ENCODE results near the gene FADS1. TPM values are rescaled to one million over a fixed set of nuclear protein-coding genes. Genes with fewer than 3 reads are reported as not detected.

FADS1 gene
- total and polyA plus RNA-seq, 2 donors (not counting 3 experiments of a cell fraction or from before 2014, with no cell fraction given): 110 to 121 TPM

DNA sequence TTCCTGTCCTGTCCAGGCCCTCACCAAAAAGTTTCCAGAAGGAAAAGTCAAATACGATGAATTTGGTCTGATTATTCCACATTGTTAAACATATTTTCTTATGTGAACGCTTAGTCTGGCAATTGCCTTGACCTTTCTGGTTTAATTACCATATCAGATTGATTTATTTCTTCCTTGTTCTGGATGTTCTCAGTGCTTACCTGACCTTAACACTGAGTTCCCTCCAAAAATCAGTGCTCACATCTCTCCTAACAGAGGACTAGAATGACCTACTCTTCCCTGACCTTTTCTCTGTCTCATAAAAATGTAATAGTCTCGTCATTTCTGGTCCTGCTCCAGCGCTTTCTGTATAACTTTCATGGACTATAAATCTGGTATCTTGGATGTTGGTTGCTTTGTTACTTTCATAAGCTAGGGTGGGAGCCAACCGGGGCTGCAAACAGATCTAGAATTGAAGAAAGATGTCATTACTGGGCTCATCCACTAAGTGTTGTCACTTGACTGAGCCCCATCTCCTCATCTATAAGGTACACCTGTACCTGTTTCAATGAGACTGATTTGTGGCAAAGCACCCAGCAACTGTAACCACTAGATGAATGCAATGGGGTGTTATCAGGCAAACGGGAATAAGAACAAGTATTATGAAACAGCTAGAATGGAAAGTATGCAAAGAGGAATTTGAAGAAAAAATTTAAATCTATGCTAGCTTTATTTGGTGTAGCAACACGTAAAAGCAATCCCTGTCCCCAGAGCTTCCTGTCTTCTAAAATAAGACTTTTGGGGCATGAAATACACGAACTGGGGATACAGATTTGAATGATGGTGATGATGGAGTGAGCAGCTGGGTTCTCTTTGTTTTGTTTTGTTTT is 13.7 kb upstream of the FADS1 start:
- dilution Hi-C loops (cut with MboI; ENCODE audit: extremely low pct_ligation_motif_present, low sequenced_read_pairs) (no loop called here), intact Hi-C loops (cut with micrococcal nuclease) (no loop called here)
- TSS peak; percentile 8 for BruUV-seq (replicated peaks)
- Histone ChIP-seq H3K4me2 (ENCODE audit: insufficient read depth, low read length) (peak overlapping the region; percentile 77), H3K27me3 (ENCODE audit: control insufficient read depth in 2 of 2, insufficient read depth in 2 of 2, low read length in 2 of 2) (no peaks in the 10 kb centered on the region), H3K4me1 (ENCODE audit: control insufficient read depth, extremely low read depth, insufficient read depth, low read length) (peaks cover 66% of the 10 kb centered on the region), H2AFZ (ENCODE audit: low read depth, low read length) (no peak overlapping the region), H3K9me1 (replicated peaks; ENCODE audit: control insufficient read depth, extremely low read depth, insufficient read depth, low read length) (no peaks in the 10 kb centered on the region), H3K36me3 (ENCODE audit: control insufficient read depth in 2 of 2, extremely low read depth in 1 of 2, insufficient read depth in 2 of 2, low read length in 2 of 2) (no peaks in the 10 kb centered on the region), H3K27ac (ENCODE audit: insufficient read depth, low read depth, low read length) (peak overlapping the region; percentile 10), H3K79me2 (ENCODE audit: control insufficient read depth, insufficient read depth, low read length) (peaks cover 67% of the 10 kb centered on the region), H4K20me1 (replicated peaks; ENCODE audit: control insufficient read depth, extremely low read depth, insufficient read depth, low read length) (peaks cover 4% of the 10 kb centered on the region), H3K9me3 (replicated peaks; ENCODE audit: control insufficient read depth, insufficient read depth, low read length) (no peaks in the 10 kb centered on the region), H3K9ac (replicated peaks; ENCODE audit: extremely low read depth, insufficient read depth, low read length) (peak overlapping the region; percentile 43), H3K4me3 (replicated peaks in 1 of 3; ENCODE audit: insufficient read depth in 1 of 3, low read depth in 1 of 3, low read length in 3 of 3) (peak overlapping the region; percentile 69 to 93 (median 76))
- no peak for DNase-seq (ENCODE audit: low read depth, low spot score)
- ChIA-PET POLR2A (interaction anchor here (1.8 to 4.3 kb wide), 2 partner anchors 14 to 34 kb away, joined by 4 to 36 read pairs; partner anchors contain the start of gene FADS1), CTCF (interaction anchor here (0.9 to 3.6 kb wide), 8 partner anchors 10 to 278 kb away, joined by 3 to 50 read pairs (median 6); partner anchors contain the start of gene FADS1)
- peak; percentile 80 for FAIRE-seq
- TF ChIP-seq JUN (IDR thresholded peaks at IDR 0.05; ENCODE audit: borderline replicate concordance, insufficient read depth, insufficient read length, low read depth) (no peak), MYC (IDR thresholded peaks at IDR 0.05; ENCODE audit: low read depth, low read length) (no peak), GATA2 (IDR thresholded peaks at IDR 0.05; ENCODE audit: insufficient read depth, insufficient read length, low read depth, low read length) (no peak), FOS (IDR thresholded peaks at IDR 0.05; ENCODE audit: borderline replicate concordance, insufficient read depth, low read length) (no peak), POLR2AphosphoS5 (IDR thresholded peaks at IDR 0.05; ENCODE audit: insufficient read depth, low read depth, low read length) (no peak), EZH2 (IDR thresholded peaks at IDR 0.05; ENCODE audit: borderline replicate concordance, low read depth, low read length, severe bottlenecking) (no peak), POLR2A (IDR thresholded peaks at IDR 0.05; ENCODE audit: low read depth, low read length) (no peak)
- TF ChIP-seq, protein P1, sequence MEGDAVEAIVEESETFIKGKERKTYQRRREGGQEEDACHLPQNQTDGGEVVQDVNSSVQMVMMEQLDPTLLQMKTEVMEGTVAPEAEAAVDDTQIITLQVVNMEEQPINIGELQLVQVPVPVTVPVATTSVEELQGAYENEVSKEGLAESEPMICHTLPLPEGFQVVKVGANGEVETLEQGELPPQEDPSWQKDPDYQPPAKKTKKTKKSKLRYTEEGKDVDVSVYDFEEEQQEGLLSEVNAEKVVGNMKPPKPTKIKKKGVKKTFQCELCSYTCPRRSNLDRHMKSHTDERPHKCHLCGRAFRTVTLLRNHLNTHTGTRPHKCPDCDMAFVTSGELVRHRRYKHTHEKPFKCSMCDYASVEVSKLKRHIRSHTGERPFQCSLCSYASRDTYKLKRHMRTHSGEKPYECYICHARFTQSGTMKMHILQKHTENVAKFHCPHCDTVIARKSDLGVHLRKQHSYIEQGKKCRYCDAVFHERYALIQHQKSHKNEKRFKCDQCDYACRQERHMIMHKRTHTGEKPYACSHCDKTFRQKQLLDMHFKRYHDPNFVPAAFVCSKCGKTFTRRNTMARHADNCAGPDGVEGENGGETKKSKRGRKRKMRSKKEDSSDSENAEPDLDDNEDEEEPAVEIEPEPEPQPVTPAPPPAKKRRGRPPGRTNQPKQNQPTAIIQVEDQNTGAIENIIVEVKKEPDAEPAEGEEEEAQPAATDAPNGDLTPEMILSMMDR (IDR thresholded peaks at IDR 0.05; ENCODE audit: extremely low read depth in 1 of 2, insufficient read depth in 1 of 2, low read depth in 1 of 2, low read length in 2 of 2): no peak

Data from endothelial cell of umbilical vein (primary cell).